Stimulated activated naive CD4-positive, alpha-beta T cell treated with Interleukin-2 at 50 U/mL for 16 hours (primary cell): Measurements from ENCODE around the gene GALNT2.

Source experiments
- DNase-seq: peaks from one replicate; lab custom pipeline; 2025; lab: John Stamatoyannopoulos, UW

Gene GALNT2

DNA sequence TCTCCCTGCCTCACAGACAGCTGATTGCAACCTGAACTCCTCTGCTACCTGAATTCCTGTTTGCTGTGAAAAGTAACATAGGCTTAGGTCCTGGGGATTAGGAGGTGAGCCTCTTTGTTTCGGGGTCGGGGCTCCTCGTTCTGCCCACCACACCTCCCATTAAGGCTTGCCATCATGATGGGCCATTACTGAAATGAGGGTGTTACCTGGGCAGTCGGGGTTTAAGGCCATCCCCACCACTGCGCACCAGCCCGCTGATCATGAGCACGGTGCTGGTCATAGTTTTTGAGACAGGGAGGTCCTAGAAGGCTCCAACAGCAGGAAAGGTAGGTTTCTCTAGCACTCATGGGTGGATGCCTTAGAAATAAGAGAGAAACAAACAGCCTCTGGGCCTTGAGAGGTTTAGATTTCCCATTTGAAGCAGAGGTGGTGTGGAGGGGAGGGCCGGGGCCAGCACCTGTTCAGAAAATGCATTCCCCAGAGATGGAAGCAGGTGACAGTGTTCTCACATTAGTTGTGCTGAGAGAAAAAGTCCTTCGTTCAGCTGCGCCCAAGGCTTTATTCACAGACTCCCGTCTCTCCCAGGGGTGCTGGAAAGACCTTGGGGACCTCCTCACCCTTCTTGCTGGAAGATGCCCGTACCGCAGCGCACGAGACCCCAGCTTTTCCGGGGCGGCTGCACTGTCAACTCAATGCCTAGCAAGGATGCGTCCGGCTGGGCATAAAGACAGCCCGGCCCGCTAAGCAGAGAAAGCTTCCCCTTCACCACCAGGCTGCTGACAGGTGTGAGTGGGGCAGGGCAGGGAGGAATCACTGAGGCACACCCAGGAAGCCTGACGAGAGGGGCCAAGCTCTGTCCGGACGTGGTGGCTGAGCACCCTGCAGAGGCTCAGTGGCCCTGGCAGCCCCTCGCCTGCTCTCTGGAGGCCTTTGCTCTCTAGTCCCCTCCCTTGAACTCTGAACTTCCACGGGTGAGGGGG, 233.6 kb downstream of the GALNT2 start:
- no peak for DNase-seq

DNA sequence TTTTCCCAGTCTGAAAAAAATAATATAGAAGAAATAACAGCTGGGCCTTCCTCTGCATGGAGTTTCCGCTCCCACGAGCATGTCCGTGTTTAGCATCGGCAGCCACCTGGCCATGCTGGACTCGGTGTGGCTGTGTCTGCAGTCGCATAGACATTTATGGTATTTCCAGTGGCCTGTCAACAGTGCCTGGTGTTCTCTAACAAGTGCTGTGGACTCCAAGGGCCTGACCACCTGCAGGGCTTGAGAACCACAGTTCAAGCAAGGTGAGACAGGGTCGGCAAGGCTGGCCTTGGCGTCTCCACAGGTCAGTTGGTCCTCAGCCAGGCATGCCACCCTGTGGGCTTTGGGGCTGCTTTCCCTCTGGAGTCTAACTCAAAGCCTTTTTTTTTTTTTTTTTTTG, 234.3 kb downstream of the GALNT2 start:
- no peak for DNase-seq

DNA sequence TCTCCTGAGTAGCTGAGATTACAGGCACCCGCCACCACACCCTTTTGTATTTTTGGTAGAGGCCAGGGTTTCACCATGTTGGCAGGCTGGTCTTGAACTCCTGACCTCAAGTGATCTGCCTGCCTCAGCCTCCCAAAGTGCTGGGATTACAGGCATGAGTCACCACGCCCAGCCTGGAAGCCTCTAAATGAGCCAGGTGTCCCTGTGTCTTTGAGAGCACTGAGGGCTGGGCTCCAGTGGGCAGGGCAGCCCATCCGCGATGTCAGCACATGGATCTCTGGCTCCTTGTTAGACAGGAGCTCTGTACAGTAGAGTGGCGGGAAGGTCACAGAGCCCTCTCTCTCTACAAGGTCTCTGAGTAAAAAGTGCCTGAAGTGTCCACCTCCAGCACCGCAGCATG, 234.8 kb downstream of the GALNT2 start:
- DNase-seq = no peak

DNA sequence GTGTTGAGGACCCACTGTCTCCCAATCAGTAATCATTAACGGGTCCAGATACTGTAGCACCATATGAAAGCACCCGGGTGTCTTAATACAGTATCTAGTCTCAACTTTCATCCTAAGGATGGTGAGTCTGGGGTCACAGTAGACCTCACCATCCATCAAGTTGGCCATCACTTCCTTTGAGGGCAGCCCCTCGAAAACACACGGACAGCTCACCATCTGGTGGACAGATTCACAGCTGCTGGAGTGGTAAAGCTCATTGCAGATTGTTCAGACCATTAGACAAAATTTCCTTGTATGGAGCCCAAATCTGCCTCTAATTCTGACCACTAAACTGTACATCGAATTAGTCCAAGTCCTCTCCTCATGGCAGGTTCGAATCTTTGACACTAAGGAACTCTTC, 236.0 kb downstream of the GALNT2 start:
- DNase-seq = no peak

DNA sequence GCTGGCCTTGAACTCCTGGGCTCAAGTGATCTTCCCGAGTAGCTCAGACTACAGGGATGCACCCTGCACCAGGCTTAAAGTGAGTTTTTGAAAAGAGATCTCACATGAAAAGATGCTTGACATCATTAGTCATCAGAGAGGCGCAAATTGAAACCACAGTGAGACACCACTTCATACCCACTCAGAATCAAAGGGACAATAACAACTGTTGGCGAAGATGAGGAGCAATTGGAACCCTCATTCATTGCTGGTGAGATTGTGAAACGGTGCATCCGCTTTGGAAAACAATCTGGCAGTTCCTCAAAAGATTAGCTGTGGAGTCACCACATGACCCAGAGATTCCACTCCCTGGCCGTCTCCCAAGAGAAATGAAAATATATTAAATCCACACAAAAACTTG, 236.8 kb downstream of the GALNT2 start:
- no peak for DNase-seq

DNA sequence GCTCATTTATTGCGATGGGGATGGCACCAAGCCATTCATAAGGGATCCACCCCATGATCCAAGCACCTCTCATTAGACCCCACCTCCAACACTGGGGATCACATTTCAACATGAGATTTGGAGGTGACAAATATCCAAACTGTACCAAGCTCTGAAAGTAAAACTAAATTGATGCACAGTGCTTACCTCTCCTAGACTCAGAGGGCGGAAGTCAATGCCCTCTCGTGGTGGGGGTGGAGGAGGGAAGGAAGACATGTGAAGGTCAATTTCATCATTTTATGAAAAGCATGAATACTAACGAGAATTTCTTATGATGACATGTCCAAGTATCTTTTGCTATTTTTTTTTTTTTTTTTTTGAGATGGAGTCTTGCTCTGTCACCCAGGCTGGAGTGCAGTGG, 239.1 kb downstream of the GALNT2 start:
- peak; percentile 28 for DNase-seq

DNA sequence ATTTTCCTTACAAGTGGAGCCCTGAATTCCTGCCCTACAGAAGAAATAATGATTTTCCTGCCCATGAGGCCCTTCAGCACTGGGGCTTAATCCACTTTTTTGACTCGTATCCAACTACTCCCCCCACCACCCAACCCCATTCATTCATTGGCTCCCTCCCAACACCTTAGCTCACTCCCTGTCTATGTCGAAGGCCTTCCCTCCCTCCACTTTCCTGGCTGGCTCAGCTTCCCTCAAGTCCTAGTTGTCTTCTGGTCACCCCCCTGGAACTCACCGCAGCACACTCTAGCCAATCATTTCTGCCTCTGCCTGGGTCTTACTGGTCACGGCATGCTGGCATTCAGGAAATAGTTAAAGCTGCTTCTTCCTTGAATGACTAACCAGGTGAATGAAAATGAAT, 240.2 kb downstream of the GALNT2 start:
- DNase-seq = no peak

DNA sequence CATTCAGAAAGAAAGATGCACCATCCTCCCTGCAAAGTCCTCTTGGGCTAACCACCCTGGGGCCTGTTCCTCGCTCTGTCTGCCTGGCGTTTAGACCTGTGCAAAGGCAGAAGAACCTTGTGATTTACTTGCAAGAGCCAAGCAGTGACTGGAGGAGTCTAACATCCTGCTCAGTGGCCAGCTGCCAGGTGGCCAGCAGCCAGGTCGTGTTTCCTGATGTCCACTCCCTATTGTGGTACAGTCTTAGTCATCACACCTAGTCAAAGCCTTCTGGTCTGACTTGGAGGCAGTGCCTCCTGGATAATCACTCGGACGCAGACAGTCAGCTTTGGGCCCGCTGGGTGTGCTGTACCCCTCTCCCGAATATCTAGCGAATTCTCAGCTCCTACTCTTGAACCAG, 241.0 kb downstream of the GALNT2 start:
- no peak for DNase-seq

DNA sequence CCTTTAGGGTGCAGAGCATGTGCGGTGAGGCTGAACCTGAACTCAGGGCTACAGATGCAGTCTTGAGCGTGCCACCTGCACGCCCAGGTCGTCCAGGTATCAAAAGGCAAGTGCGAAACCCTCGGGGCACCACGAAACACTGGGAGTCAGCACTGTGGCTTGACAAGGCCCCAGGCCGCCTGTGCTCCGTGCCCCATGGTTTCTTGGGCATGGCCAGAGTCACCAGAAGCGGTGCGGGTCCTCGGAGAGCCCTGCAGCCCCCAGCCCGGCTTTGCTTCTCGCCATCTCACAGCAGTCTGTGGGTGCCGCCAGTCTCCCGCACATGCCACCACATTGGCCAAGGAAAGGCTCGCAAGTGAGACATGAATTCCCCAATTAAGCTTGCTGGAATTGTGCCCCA, 241.8 kb downstream of the GALNT2 start:
- DNase-seq = no peak

DNA sequence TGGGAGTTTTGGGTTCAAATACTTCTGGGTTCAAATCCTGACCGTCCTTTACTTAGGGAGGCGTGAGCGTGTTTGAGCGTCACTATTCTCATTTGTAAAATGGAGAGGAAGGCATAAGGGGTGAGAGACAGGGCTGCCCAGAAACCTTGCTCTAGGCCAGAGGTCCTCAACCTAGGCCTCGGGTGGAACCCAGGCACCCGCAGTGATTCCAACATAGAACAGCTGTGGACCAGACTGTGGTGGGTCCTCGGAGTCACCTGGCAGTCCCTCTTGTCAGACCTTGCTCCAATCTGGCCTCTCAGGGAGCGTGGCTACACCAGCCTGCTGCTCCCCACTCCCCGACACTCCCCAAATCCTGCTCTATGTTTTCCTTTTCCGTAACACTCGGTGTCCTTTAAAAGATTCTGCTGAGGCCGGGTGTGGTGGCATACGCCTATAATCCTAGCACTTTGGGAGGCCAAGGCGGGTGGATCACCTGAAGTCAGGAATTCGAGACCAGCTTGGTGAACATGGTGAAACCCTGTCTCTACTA, 242.7 kb downstream of the GALNT2 start:
- no peak for DNase-seq

DNA sequence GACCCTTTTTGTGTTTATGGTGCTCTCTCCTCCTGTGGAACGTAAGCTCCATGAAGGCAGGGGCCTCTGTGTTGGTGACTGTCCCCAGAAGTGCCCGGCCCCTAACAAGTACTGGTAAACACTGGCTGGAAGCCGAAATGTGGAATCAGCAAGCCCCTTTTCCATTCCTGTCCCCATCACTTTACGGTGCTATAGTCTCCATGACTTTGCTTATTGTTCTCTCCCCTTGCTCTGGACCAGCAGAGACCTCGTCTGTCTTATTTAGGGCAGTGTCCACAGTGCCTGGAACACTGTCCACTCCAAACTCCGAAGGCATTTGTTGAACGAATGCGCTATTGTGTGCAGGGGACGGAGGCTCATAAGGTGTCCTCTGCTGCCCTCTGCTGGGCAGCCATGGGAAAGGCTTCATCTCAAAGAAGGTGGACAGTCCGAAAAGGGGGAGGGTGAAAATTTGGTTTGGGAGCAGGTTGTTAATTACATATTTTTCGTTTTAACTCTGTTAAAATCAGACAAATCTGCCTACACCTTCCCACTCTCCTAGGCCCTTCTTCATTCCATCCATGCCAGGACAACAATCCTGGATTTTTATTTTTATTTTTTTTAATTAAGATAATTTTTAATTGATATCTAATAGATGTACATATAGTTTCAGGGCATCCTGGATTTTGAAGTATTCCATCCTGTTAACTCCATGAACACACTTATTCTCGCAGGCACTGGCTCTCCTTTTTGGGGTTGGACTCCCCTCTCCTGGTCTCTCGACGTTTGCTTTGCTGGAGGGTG, 243.5 kb downstream of the GALNT2 start:
- DNase-seq = peak; percentile 44

DNA sequence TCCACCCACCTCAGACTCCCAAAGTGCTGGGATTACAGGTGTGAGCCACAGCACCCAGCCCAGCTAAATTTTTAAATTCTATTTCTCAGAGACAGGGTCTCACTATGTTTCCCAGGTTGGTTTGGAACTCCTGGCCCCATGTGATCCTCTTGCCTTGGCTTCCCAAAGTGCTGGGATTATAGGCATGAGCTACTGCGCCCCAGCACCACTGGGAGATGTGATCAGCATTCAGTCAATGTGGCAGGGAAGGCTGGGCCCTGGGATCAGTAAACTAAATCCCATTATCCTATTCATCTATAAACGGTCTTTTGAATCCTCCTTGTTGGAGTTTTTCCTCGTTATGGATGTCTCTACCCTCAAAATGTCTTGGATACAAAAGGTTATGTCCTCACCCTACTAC, 245.6 kb downstream of the GALNT2 start:
- no peak for DNase-seq

DNA sequence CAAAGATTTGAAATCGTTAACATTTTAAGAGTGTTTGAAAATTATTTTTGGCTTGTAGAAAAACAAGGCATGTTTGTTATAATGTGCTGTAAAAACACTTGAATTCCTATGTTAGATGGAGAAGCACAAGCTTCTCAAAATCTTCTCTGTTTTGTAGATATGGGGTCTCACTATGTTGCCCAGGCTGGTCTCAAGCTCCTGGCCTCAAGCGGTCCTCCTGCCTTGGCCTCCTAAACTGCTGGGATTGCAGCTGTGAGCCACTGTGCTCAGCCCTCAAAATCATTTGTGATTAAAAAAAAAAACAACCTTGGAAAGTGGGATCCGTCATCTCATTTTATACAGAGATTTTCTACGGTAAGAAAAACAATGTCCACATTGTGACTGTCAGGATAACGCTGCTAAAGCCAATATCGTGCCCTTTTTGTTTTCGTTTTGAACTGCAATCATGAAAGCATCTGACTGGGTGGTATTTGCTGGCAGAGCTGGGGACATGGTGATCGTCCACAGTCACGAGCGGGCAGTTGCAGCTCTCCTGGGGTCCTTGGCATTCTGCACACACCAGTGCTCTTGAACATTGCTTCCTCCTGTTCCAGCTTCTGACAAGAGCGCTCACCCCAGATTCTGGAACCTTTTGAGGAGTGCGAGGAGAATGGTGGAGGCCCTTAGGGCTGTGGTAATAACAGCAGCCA, 246.6 kb downstream of the GALNT2 start:
- DNase-seq = no peak

DNA sequence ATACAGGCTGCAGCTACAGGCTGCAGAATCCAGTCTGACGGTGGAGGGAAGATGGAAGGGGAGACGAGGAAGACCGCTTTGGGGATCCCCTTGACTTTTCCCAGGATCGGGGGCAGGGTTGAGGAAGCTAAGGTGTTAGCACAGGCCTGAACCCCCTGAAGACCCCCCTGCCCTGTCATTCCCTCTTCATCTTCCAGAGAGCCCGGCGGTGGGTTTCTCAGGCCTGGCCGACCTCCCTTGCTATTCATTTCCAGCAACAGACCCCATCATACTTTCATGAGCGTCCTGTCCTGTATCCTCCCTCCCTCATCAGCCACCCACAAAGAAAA, 247.1 kb downstream of the GALNT2 start:
- no peak for DNase-seq

DNA sequence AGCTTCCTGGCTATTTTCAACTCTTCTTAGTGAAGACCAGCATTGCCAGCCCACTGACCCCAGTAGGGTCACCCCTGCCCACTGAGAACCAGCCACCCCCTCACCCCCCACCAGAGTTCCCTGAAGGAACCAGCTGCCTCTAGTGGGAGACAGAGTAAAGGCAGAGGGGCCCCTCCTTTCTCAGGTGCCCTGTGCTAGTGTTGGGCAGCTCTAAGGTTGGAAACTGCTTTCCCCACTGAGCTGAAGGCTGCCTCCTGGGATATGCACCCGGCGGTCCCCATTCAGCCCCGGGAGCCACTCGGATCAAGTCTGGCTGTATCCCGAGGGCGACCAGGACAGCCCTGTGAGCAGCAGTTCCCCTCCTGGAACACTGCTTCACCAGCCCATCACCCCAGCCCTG, 248.1 kb downstream of the GALNT2 start:
- DNase-seq = no peak

DNA sequence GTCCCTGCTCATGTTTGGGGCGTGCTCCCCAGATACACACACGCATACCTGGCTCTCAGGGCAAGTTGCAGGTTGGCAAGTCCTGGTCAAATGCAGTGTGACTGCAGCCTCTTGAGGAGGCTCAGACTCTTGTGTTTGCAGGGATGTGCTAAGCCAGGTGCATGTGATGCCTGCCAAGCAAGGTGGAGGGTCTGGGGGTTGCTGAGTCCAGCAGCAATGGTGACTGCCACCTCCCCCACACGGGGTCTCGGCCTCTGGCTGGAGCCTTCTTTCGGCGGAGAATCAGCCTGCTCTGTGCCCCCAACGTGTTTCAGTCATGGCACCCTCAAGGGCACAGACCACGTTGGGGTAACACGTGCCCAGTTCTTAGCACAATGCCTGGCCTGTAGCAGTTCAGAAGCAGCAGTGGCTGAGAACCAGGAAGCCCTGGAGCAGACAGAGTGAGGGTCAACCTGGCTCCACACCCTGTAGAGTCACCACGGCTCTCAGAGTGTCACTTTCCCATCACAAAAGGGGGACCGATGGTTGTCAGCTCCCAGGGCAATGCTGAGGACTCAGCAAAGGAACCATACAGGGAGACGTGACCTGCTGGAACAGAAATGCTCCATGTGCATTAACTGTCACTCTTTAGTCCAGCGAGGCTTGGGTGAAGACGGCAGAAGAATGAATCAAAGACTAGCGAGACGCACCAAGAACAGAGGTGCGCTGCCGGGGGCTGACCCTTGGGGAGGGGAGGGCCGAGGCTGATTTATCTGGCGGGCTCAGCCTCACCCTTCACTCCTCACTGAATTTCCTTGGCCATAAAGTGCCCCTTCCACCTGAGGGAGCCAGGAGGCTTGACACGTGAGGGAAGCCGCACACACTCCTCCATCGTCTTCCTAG, 250.1 kb downstream of the GALNT2 start:
- DNase-seq = no peak

DNA sequence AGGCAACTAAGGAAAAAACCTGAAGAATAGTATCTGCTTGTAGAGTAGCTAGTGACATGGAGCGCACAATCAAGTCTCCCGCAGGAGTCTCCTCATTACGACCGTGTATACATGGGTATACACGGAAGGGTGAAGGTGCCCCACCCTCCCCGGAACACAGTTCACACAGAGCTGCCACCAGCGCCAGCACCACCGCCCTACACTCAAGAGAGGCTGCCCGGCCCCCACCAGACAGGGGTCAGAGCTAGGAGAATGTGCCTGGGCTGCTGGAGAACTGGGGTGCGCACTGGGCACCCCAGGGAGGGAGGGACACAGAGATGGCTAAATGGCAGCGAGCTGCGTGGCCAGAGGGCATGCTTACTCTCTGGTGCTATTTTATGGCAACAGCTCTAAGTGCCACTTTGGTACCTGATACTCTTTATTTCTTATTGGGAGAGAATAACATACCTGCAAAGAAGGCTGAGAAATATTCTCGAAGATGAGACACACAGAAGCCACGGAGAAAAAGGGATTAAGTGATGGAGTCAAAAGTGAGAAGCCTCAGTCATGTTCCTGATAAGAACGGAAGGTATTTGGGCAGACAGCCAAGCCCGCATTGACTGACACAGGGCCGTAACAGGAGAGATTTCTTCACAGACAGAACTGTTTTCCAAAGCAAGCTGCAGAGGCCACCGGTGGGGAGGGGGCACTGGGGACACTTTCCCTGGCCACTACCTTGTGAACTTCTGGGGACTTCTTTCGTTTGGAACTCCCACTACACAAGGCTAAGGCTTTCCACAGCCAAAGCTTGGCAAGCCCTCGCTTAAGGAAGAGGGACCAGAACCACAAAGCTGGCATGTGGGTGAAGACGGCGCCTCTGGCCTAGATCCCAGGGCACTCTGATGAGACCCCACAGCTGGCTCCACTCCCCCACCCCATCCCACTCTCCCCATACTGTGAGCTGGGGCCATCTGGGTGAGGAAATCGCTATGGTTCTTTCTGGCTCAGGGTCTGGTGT, 251.1 kb downstream of the GALNT2 start:
- no peak for DNase-seq

DNA sequence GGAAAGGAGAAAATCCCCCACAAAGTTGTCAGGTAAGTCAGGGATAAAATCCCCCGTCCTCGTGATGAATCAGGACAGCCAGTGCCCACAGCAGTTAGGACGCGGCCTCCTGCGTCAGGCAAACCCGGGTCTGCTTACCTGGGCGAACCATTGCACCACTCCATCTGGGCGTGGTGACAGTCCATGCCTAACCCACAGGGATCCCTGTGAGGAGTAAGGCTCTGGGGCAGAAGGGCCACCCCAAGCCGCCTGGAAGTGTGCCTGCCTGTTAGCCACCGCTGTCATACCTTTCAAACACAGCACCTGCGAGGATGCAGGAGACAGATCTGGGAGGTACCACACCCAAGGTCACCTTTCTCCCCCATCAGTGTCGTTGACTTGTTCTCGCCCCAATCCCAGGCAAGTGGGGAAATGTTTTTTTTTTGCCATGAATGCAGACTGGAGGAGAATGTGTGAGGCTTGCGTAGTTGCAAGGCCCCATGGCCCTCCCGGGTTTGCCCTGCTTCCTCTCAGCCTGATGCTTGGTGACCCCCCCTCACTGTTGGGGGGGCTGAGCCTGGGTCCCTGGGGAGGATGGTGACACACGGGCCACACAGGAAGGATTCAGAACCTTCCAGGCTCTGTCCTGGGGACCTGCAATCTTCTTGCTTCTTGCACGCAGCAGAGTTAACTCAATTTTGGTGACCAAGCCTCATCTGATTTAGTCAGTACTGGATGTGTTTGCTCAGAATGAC, 252.1 kb downstream of the GALNT2 start:
- no peak for DNase-seq

DNA sequence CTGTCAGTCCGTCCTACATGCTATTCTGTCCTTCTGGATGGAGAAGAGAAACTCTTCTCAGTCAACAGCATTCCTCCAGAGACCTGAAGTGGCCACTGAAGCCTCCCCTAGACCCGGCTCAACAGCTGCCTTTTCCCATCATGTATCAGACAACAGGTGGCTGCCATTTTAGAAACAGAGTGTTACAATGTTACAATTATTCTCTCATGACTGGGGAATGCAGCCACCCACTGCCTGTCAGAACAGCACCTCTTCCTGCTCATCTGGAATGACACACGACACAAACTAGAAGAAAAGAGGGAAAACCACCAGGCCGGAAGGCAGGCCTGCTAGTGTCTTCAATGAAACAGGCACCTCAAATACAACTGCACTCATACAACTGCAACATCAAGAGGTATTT, 253.8 kb downstream of the GALNT2 start:
- DNase-seq = no peak

DNA sequence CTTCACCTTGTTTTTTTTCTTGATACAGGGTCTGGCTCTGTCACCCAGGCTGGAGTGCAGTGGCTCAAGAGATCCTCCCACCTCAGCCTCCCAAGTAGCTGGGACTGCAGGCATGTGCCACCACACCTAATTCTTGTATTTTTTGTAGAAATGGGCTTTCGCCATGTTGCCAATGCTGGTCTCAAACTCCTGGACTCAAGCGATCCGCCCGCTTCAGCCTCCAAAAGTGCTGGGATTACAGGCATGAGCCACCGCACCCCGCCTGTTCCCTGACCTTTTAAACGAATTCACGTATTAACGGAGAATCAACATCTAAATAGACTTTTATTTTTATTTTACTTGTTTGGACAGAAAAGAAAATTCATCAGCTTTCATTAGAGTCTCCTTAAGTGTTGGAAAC, 254.3 kb downstream of the GALNT2 start:
- no peak for DNase-seq
